Esophagus squamous epithelium (tissue), 5 donors: ENCODE results near the gene NMNAT3. TPM values are rescaled to one million over a fixed set of nuclear protein-coding genes. Genes with fewer than 3 reads are reported as not detected.

Source experiments
- DNase-seq: peaks from one replicate; lab custom pipeline; 2025; lab: John Stamatoyannopoulos, UW
- H3K27ac ChIP-seq, 4 donors: fragments of 200-600 bp; sonication (generic); one replicate each; pipeline ENCODE4 v1.5.1; 2016 to 2019; ENCODE audit warnings: mild to moderate bottlenecking in 1 of 4
- H3K27me3 ChIP-seq, 4 donors: fragments of 200-600 bp; sonication (generic); 1 replicate in 3 of 4; 2 replicates in 1 of 4; pipeline versions ENCODE4 v1.5.1 to v1.6.0; 2017 to 2021; ENCODE audit warnings: antibody characterized with exemption in 1 of 4
- H3K36me3 ChIP-seq, 3 donors: fragments of 200-600 bp; sonication (generic); one replicate each; pipeline ENCODE4 v1.5.1; 2016 to 2019
- H3K4me1 ChIP-seq, 3 donors: fragments of 200-600 bp; sonication (generic); one replicate each; pipeline ENCODE4 v1.5.1; 2017 to 2019
- H3K4me3 ChIP-seq, 4 donors: fragments of 200-600 bp; sonication (generic); 1 replicate in 3 of 4; 2 replicates in 1 of 4; pipeline ENCODE4 v1.5.1; 2016 to 2019; ENCODE audit warnings: mild to moderate bottlenecking in 2 of 4, moderate library complexity in 1 of 4
- H3K9me3 ChIP-seq, 3 donors: fragments of 200-600 bp; sonication (generic); one replicate each; pipeline ENCODE4 v1.5.1; 2016 to 2019
- POLR2A ChIP-seq, 4 donors: fragments of 450-650 bp; IDR thresholded peaks; one replicate each; pipeline ENCODE4 v1.6.1; 2017; ENCODE audit warnings: antibody characterized with exemption in 4 of 4, mild to moderate bottlenecking in 4 of 4, moderate library complexity in 3 of 4
- WGBS, 2 donors: methylation state at CpG; one replicate each; pipeline ENCODE4 v1.1.5; 2018; 5-methylcytosine and 5-hydroxymethylcytosine counted together
- intact Hi-C: fragments of 100-400 bp; cut with DNase I; formaldehyde crosslinking; loops from one replicate; pipeline ENCODE4 v1.15.0; 2022
- total RNA-seq, 4 donors: library from RNA; depleted of rRNA; stranded (reverse); fragments of >200 nt; gene quantifications; one replicate each; pipeline ENCODE4 v1.1.0, GENCODE V29; 2016
- TF ChIP-seq, protein P1 (sequence below), 6 experiments: fragments of 450-650 bp in 4 of 6; fragments of 200-600 bp in 2 of 6; sonication (generic) in 2 of 6; IDR thresholded peaks; one replicate each; pipeline ENCODE4 v1.5.1; 2016 to 2019; ENCODE audit warnings: antibody characterized with exemption in 6 of 6, mild to moderate bottlenecking in 4 of 6, moderate library complexity in 4 of 6
- donor health status: DM: yes; HTN: yes; CAD: no.

Gene NMNAT3
- total RNA-seq, 4 donors from 2014 or later, result 7.6 to 11.6 (median 9.4) TPM

DNA sequence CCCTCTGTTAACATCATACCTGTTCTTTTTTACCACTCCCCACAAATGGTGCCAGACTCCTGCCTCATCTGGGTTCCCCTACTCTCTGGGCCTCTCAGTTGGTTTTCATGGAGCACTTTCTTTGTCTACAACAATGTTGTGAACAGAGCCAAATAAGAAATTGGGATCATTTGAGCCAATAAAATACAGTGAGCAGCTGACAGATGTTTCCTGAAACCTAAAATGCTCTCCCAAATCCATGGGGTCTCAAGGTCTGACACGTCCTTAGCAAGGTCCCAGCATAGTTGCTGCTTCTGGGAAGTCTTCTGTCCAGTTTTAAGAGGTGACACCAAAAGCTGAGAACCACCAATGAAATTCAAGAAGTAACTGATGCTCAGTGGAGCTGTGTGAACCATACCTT lies 1.7 kb downstream of the NMNAT3 start:
- intact Hi-C loops, result no loop called here

DNA sequence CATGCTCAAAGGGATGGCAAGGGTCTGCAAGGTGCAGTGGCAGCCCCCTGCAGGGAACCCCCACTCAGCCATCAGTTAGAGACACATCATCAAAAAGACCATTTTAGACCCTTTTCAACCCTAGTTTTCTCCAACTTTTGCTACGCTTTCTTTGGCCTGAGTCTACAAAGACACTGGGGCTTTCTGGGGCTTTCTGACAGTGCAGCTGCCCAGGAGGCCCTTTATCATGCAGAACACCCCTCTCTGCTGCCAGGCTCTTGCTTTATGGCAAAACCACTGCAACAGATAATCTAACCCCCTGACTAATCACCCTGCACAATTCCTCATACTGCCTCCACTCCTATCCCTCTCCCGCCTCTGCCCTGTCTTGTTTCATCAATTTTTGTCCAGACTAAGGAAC lies 2.4 kb downstream of the NMNAT3 start:
- Histone ChIP-seq H3K4me3 (no peak overlapping the region), H3K4me1 (peaks cover 4 to 23% (median 9%) of the 10 kb centered on the region in 3 donors), H3K27ac (no peak overlapping the region), H3K9me3 (no peaks in the 10 kb centered on the region), H3K27me3 (no peaks in the 10 kb centered on the region), H3K36me3 (no peaks in the 10 kb centered on the region)
- intact Hi-C loops, result no loop called here
- no peak for DNase-seq
- WGBS, 2 donors, result 97 to 100% methylated on average over 2 of the region's 2 CpGs
- TF ChIP-seq, protein P1, sequence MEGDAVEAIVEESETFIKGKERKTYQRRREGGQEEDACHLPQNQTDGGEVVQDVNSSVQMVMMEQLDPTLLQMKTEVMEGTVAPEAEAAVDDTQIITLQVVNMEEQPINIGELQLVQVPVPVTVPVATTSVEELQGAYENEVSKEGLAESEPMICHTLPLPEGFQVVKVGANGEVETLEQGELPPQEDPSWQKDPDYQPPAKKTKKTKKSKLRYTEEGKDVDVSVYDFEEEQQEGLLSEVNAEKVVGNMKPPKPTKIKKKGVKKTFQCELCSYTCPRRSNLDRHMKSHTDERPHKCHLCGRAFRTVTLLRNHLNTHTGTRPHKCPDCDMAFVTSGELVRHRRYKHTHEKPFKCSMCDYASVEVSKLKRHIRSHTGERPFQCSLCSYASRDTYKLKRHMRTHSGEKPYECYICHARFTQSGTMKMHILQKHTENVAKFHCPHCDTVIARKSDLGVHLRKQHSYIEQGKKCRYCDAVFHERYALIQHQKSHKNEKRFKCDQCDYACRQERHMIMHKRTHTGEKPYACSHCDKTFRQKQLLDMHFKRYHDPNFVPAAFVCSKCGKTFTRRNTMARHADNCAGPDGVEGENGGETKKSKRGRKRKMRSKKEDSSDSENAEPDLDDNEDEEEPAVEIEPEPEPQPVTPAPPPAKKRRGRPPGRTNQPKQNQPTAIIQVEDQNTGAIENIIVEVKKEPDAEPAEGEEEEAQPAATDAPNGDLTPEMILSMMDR (IDR thresholded peaks at IDR 0.05), result no peak

More for the DNA sequence above, 1.7 kb downstream of the NMNAT3 start:
- TF ChIP-seq POLR2A (IDR thresholded peaks at IDR 0.05), result no peak
- TF ChIP-seq, protein P1 (IDR thresholded peaks at IDR 0.05), result no peak
- Histone ChIP-seq H3K27me3 (no peaks in the 10 kb centered on the region), H3K4me1 (peaks cover 4 to 23% (median 9%) of the 10 kb centered on the region in 3 donors), H3K36me3 (no peaks in the 10 kb centered on the region), H3K27ac (no peak overlapping the region), H3K4me3 (no peak overlapping the region), H3K9me3 (no peaks in the 10 kb centered on the region)
- WGBS, 2 donors, result 71 to 83% methylated on average over 1 of the region's 1 CpG
- DNase-seq, result no peak

DNA sequence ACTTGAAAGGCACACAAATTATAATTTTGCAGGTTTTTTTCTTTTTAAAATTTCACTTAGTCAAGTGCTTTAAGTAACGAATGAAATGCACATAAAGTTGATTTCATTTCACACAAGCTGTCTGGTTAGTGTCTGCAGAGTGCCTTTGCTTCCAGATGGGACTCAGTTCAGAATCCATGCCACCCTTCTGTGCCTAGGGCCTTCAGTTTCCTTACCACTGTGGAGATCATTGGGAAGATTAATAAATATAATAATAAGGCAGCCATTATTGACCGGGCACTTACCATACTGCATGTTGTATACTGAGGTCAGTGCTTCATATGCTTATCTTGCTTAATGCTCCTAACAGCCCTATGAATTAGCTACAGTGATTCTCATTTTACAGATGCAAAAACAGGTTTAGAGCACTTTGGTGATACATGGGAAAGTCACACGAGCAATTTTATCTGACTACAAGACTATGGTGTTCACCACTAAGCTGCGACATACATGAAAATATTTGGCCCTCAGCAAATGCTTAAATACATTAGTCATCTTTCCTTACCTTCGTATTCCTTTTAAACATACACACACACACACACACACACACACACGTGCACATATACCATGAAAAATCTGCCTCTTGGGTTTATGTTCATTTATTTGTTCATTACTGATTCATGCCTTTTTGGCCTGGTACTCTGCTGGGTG lies 3.1 kb downstream of the NMNAT3 start:
- DNase-seq, result no peak
- Histone ChIP-seq H3K36me3 (no peaks in the 10 kb centered on the region), H3K27ac (no peak overlapping the region), H3K4me3 (no peak overlapping the region), H3K4me1 (peaks cover 4 to 23% (median 9%) of the 10 kb centered on the region in 3 donors), H3K9me3 (no peaks in the 10 kb centered on the region), H3K27me3 (no peaks in the 10 kb centered on the region)
- WGBS, 2 donors, result 59 to 72% methylated on average over 6 of the region's 6 CpGs
- no peak for TF ChIP-seq POLR2A (IDR thresholded peaks at IDR 0.05)
- TF ChIP-seq, protein P1 (IDR thresholded peaks at IDR 0.05), result no peak
- intact Hi-C loops, result no loop called here

DNA sequence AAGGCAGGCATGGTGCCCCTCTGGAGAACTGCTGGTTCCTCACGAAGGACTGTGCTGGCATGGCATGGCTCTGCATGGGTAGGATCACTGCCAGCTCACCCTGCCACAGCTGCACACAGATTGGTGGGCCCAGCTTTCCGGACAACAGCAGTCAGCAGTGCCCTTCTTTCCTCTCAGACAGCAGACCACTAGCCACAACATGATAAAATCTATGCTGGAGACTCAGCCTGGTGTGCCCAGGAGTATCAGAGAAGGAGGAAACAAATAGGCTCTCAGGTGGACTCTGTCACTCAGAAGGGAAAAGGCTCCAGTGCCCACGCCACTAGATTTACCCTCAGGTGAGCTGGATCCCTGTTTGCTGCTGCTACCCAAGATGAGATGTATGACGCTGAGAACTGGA lies 4.9 kb downstream of the NMNAT3 start:
- intact Hi-C loops, result no loop called here
- H3K36me3 ChIP-seq, result no peaks in the 10 kb centered on the region

More for the DNA sequence above, 4.9 kb downstream of the NMNAT3 start:
- WGBS, 2 donors, result 89 to 100% methylated on average over 2 of the region's 4 CpGs
- no peak overlapping the region for H3K4me3 ChIP-seq
- no peak overlapping the region for H3K27ac ChIP-seq
- H3K9me3 ChIP-seq, result no peaks in the 10 kb centered on the region
- no peaks in the 10 kb centered on the region for H3K27me3 ChIP-seq
- H3K4me1 ChIP-seq, result peaks cover 4 to 16% (median 9%) of the 10 kb centered on the region in 3 donors
- DNase-seq, result no peak
- TF ChIP-seq, protein P1 (IDR thresholded peaks at IDR 0.05), result no peak
- TF ChIP-seq POLR2A (IDR thresholded peaks at IDR 0.05), result no peak
